ENCODE measurements around the gene PPP1R3G. TPM values are rescaled to one million over a fixed set of nuclear protein-coding genes. Genes with fewer than 3 reads are reported as not detected.
A peak's percentile ranks its signal among the peaks of the same experiment; 100 is the strongest.
"Not testable (repeated sequence)": the region's sequence is repeated elsewhere in the genome, so short reads cannot be mapped to it uniquely, and the experiment has no call there.

The PPP1R3G gene
- total and polyA plus RNA-seq, 7 donors: 0.06 to 0.50 (median 0.13) TPM

DNA sequence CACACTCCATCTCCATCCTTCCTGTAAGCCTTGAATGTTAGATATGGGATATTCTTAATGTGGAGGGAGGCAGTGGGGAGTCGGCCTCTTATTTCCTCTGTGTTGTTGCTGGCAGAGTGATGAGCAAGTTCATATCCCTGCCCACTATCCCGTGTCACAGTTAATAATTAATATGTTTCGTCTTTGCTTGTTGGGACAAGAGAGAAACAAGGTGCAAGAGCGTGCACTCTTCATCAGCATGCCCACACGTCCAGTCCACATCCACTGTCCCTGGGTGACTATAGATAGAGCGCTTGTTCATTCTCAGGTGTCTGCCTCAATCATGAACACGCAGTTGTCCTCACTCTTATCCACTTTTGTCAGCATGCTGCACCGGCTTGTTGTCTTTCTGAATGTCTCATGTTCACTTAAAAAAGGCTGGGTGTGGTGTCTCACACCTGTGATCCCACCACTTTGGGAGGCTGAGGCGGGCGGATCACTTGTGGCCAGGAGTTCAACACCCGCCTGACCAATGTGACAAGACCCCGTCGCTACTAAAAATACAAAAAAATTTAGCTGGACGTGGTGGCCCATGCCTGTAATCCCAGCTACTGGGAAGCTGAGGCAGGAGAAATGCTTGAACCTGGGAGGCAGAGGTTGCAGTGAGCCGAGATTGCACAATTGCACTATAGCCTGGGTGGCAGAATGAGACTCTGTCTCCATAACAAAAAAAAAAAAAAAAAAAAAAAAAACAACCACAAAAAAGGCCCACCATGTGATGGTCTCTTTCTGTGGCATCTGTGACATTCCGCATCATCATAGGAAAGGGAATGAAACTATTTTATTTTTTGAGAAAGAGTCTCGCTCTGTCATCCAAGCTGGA lies 34.2 kb downstream of the PPP1R3G start:
- WGBS, 3 donors: 94 to 96% (median 95%) methylated on average over 17 of the region's 17 CpGs
- H3K4me3 ChIP-seq: no peak overlapping the region
- ATAC-seq (no peak), DNase-seq (no peak)
- no peaks in the 10 kb centered on the region for H3K27me3 ChIP-seq (ENCODE audit: insufficient read depth in 3 of 3, low read length in 2 of 3)
- no peak overlapping the region for H3K27ac ChIP-seq
- H3K4me1 ChIP-seq: peaks cover 6% of the 10 kb centered on the region
- intact Hi-C loops (cut with DNase I): no loop called here
- TF ChIP-seq, protein P1, sequence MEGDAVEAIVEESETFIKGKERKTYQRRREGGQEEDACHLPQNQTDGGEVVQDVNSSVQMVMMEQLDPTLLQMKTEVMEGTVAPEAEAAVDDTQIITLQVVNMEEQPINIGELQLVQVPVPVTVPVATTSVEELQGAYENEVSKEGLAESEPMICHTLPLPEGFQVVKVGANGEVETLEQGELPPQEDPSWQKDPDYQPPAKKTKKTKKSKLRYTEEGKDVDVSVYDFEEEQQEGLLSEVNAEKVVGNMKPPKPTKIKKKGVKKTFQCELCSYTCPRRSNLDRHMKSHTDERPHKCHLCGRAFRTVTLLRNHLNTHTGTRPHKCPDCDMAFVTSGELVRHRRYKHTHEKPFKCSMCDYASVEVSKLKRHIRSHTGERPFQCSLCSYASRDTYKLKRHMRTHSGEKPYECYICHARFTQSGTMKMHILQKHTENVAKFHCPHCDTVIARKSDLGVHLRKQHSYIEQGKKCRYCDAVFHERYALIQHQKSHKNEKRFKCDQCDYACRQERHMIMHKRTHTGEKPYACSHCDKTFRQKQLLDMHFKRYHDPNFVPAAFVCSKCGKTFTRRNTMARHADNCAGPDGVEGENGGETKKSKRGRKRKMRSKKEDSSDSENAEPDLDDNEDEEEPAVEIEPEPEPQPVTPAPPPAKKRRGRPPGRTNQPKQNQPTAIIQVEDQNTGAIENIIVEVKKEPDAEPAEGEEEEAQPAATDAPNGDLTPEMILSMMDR (IDR thresholded peaks at IDR 0.05): no peak
- no peaks in the 10 kb centered on the region for H3K36me3 ChIP-seq (ENCODE audit: insufficient read depth in 1 of 2, low read depth in 1 of 2)
- no peaks in the 10 kb centered on the region for H3K9me3 ChIP-seq

- ATAC-seq: no peak
- intact Hi-C loops (cut with DNase I): no loop called here
- Histone ChIP-seq H3K4me3 (no peak overlapping the region), H3K36me3 (ENCODE audit: insufficient read depth in 1 of 2, low read depth in 1 of 2) (no peaks in the 10 kb centered on the region), H3K27me3 (ENCODE audit: insufficient read depth in 3 of 3, low read length in 2 of 3) (no peaks in the 10 kb centered on the region), H3K9me3 (no peaks in the 10 kb centered on the region), H3K4me1 (peaks cover 6% of the 10 kb centered on the region), H3K27ac (no peak overlapping the region)
- 94 to 96% (median 95%) methylated on average over 10 of the region's 10 CpGs for WGBS, 3 donors
- DNase-seq: no peak
- TF ChIP-seq, protein P1 (IDR thresholded peaks at IDR 0.05): no peak
These were observed 34.9 kb downstream of the PPP1R3G start for GRCh38 chr6:5120011-5120410.

GRCh38 chr6:5120543-5120942 lies 35.4 kb downstream of the PPP1R3G start:
- H3K9me3 ChIP-seq; H3K36me3 ChIP-seq (ENCODE audit: insufficient read depth in 1 of 2, low read depth in 1 of 2); H3K27ac ChIP-seq; DNase-seq; H3K4me1 ChIP-seq; ATAC-seq; H3K27me3 ChIP-seq (ENCODE audit: insufficient read depth in 3 of 3, low read length in 2 of 3); H3K4me3 ChIP-seq; intact Hi-C loops (cut with DNase I): not testable (repeated sequence)
- WGBS, 3 donors: 96 to 97% (median 97%) methylated on average over 8 of the region's 8 CpGs

DNA sequence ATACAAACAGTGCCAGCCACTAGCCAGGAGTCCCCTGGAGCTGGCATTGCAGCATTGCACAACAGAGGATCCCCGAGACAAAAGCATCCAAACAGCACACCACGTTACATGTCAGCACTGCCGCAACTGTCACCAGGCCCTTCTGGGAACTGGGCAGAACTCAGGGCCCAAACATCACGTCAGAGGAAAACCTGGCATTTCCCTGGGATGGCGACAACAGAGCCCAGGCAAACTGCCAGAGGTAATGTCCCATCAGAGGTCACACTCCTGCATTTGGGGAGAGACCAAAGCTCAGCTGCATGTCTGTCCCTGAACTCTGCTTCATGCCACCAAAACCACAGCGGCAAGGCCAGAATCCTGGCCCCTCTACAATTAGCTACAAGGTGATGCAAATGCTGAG lies 36.3 kb downstream of the PPP1R3G start:
- H3K27ac ChIP-seq: no peak overlapping the region
- H3K4me1 ChIP-seq: peaks cover 6% of the 10 kb centered on the region
- intact Hi-C loops (cut with DNase I): no loop called here
- H3K36me3 ChIP-seq (ENCODE audit: insufficient read depth in 1 of 2, low read depth in 1 of 2): no peaks in the 10 kb centered on the region
- no peak for DNase-seq
- TF ChIP-seq, protein P1 (IDR thresholded peaks at IDR 0.05): no peak
- H3K4me3 ChIP-seq: no peak overlapping the region
- peak; percentile 44 to 85 (median 67) for ATAC-seq
- WGBS, 3 donors: 29 to 62% (median 36%) methylated on average over 6 of the region's 6 CpGs
- H3K27me3 ChIP-seq (ENCODE audit: insufficient read depth in 3 of 3, low read length in 2 of 3): no peaks in the 10 kb centered on the region
- H3K9me3 ChIP-seq: no peaks in the 10 kb centered on the region

DNA sequence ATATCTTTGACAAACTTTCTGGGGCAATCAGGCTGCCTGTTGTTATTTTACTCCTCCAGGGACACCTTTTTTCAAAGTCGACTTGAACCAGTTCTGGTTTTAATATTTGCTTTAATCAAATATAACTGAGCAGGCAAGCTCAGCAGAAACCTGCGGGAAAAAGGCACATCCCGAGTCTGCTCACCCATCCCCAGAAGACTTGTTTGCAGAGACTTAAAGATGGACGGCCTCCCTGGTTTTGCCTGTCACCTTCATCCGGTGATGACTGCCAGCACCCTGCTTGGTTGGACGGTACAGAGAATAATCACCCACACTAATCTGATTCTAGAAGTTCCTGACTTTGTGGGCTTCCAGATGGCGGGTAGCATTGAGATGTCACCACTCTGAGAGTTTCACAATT lies 36.8 kb downstream of the PPP1R3G start:
- WGBS, 3 donors: 75 to 87% (median 78%) methylated on average over 7 of the region's 7 CpGs
- Histone ChIP-seq H3K4me1 (peaks cover 6% of the 10 kb centered on the region), H3K36me3 (ENCODE audit: insufficient read depth in 1 of 2, low read depth in 1 of 2) (no peaks in the 10 kb centered on the region), H3K27ac (no peak overlapping the region), H3K4me3 (no peak overlapping the region), H3K27me3 (ENCODE audit: insufficient read depth in 3 of 3, low read length in 2 of 3) (no peaks in the 10 kb centered on the region), H3K9me3 (no peaks in the 10 kb centered on the region)
- TF ChIP-seq, protein P1 (IDR thresholded peaks at IDR 0.05): no peak
- ATAC-seq: no peak
- intact Hi-C loops (cut with DNase I): no loop called here
- DNase-seq: no peak
